Ishikawa (cell line): ENCODE results near the gene PRR15L.

Source experiments
- CEBPB ChIP-seq: IDR thresholded peaks from 2 replicates; pipeline ENCODE4 v1.6.1; 2012
- CREB1 ChIP-seq: IDR thresholded peaks from 2 replicates; pipeline ENCODE4 v1.6.1; 2012; ENCODE audit warnings: low read depth
- EGR1 ChIP-seq: IDR thresholded peaks from 2 replicates; pipeline ENCODE4 v1.6.1; 2012
- EP300 ChIP-seq: IDR thresholded peaks from 2 replicates; pipeline ENCODE4 v1.6.1; 2012; ENCODE audit warnings: borderline replicate concordance
- FOXM1 ChIP-seq: IDR thresholded peaks from 2 replicates; pipeline ENCODE4 v1.6.1; 2012; ENCODE audit warnings: low read depth, borderline replicate concordance
- MAX ChIP-seq: IDR thresholded peaks from 2 replicates; pipeline ENCODE4 v1.6.1; 2012
- NFIC ChIP-seq: IDR thresholded peaks from 2 replicates; pipeline ENCODE4 v1.6.1; 2012
- RAD21 ChIP-seq: IDR thresholded peaks from 2 replicates; pipeline ENCODE4 v1.6.1; 2012; ENCODE audit warnings: low read depth
- REST ChIP-seq: IDR thresholded peaks from 2 replicates; pipeline ENCODE4 v1.6.1; 2012; ENCODE audit warnings: low read depth, mild to moderate bottlenecking
- TAF1 ChIP-seq: IDR thresholded peaks from 2 replicates; pipeline ENCODE4 v1.6.1; 2012; ENCODE audit warnings: low read depth, mild to moderate bottlenecking
- TCF12 ChIP-seq: IDR thresholded peaks from 2 replicates; pipeline ENCODE4 v1.6.1; 2012; ENCODE audit warnings: low read depth
- TEAD4 ChIP-seq: IDR thresholded peaks from 2 replicates; pipeline ENCODE4 v1.6.1; 2012
- USF1 ChIP-seq: IDR thresholded peaks from 2 replicates; pipeline ENCODE4 v1.6.1; 2012
- YY1 ChIP-seq: IDR thresholded peaks from 2 replicates; pipeline ENCODE4 v1.6.1; 2012; ENCODE audit warnings: low read depth
- ZBTB7A ChIP-seq: IDR thresholded peaks from 2 replicates; pipeline ENCODE4 v1.6.1; 2012; ENCODE audit warnings: low read depth

Gene PRR15L

GRCh38 chr17:47993031-47993564 is 35.4 kb upstream of the PRR15L start:
- TF ChIP-seq RAD21 (no peak), REST (no peak)

GRCh38 chr17:47992216-47992615 is 34.5 kb upstream of the PRR15L start:
- TF ChIP-seq EP300 (no peak), RAD21 (no peak), FOXM1 (no peak), TEAD4 (no peak), YY1 (no peak), EGR1 (no peak), CREB1 (no peak), CEBPB (no peak), ZBTB7A (no peak), USF1 (no peak), MAX (no peak), TCF12 (no peak), REST (no peak), NFIC (no peak), TAF1 (no peak)

- TF ChIP-seq FOXM1 (no peak), ZBTB7A (no peak), TCF12 (no peak), CEBPB (no peak), TEAD4 (no peak), YY1 (no peak), CREB1 (no peak), TAF1 (no peak), MAX (no peak), REST (no peak), NFIC (no peak), USF1 (no peak), EP300 (no peak), RAD21 (no peak), EGR1 (no peak)
These were observed 33.5 kb upstream of the PRR15L start for GRCh38 chr17:47990962-47991731.

- TF ChIP-seq TCF12 (no peak), EP300 (no peak), REST (no peak), MAX (no peak)
These were observed 32.0 kb upstream of the PRR15L start for GRCh38 chr17:47989700-47990099.
